Parathyroid adenoma (tissue), 2 donors: ENCODE data around the gene DAAM2.

Experiments used
- H2AFZ ChIP-seq: fragments of 300-600 bp; sonication (generic); one replicate; pipeline ENCODE4 v1.7.0; 2017; ENCODE audit warnings: antibody characterized with exemption, mild to moderate bottlenecking
- H3K27ac ChIP-seq: fragments of 300-600 bp; sonication (generic); one replicate; pipeline ENCODE4 v1.7.0; 2017
- H3K27me3 ChIP-seq: fragments of 300-600 bp; sonication (generic); one replicate; pipeline ENCODE4 v1.7.0; 2017; ENCODE audit warnings: low read length; ENCODE audit not compliant: control insufficient read depth, insufficient read depth
- H3K36me3 ChIP-seq: fragments of 300-600 bp; sonication (generic); one replicate; pipeline ENCODE4 v1.7.0; 2017; ENCODE audit warnings: low read length; ENCODE audit not compliant: control insufficient read depth, insufficient read depth
- H3K4me1 ChIP-seq: fragments of 300-600 bp; sonication (generic); one replicate; pipeline ENCODE4 v1.7.0; 2017; ENCODE audit warnings: control low read depth
- H3K4me2 ChIP-seq: fragments of 300-600 bp; sonication (generic); one replicate; pipeline ENCODE4 v1.7.0; 2017; ENCODE audit warnings: low read length
- H3K4me3 ChIP-seq: fragments of 300-600 bp; sonication (generic); one replicate; pipeline ENCODE4 v1.7.0; 2017; ENCODE audit warnings: low read depth, low read length
- H3K79me2 ChIP-seq: fragments of 300-600 bp; sonication (generic); one replicate; pipeline ENCODE4 v1.7.0; 2017; ENCODE audit warnings: control low read depth
- H3K9ac ChIP-seq: fragments of 300-600 bp; sonication (generic); one replicate; pipeline ENCODE4 v1.7.0; 2017; ENCODE audit warnings: mild to moderate bottlenecking
- H3K9me3 ChIP-seq: fragments of 300-600 bp; sonication (generic); one replicate; pipeline ENCODE4 v1.7.0; 2017; ENCODE audit warnings: low read length; ENCODE audit not compliant: control insufficient read depth
- TF ChIP-seq, protein P1 (sequence below): fragments of 300-600 bp; sonication (generic); IDR thresholded peaks from one replicate; pipeline ENCODE4 v1.7.0; 2017; ENCODE audit warnings: antibody characterized with exemption, mild to moderate bottlenecking
- donor health status: primary hyperparathyroidism.

DAAM2 gene

DNA sequence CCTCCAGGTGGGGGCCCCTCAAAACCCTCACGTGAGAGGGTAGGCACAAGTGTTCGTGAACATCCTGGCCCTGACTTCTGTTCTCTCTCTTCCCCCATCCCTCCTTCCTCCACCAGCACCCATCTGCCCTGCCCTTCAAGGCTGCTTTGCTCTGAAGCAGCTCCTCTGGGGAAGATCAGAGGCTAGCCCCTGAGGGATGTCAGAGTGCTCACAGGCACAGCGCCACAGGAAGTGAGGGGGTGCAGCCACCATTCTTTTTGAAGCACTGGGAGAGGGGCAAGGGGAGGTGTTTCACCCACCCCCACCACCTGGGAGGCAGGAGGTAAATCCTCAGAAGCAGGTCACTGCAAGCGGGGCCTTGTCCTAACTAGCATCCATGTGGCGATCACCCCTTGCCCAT, 130.6 kb downstream of the DAAM2 start:
- Histone ChIP-seq H3K4me1 (no peaks in the 10 kb centered on the region), H3K4me3 (no peak overlapping the region), H3K79me2 (no peaks in the 10 kb centered on the region), H3K9ac (no peak overlapping the region), H3K9me3 (no peaks in the 10 kb centered on the region), H3K4me2 (no peak overlapping the region), H3K27ac (no peak overlapping the region), H3K27me3 (no peaks in the 10 kb centered on the region), H2AFZ (no peak overlapping the region), H3K36me3 (no peaks in the 10 kb centered on the region)
- TF ChIP-seq, protein P1, sequence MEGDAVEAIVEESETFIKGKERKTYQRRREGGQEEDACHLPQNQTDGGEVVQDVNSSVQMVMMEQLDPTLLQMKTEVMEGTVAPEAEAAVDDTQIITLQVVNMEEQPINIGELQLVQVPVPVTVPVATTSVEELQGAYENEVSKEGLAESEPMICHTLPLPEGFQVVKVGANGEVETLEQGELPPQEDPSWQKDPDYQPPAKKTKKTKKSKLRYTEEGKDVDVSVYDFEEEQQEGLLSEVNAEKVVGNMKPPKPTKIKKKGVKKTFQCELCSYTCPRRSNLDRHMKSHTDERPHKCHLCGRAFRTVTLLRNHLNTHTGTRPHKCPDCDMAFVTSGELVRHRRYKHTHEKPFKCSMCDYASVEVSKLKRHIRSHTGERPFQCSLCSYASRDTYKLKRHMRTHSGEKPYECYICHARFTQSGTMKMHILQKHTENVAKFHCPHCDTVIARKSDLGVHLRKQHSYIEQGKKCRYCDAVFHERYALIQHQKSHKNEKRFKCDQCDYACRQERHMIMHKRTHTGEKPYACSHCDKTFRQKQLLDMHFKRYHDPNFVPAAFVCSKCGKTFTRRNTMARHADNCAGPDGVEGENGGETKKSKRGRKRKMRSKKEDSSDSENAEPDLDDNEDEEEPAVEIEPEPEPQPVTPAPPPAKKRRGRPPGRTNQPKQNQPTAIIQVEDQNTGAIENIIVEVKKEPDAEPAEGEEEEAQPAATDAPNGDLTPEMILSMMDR: no peak

DNA sequence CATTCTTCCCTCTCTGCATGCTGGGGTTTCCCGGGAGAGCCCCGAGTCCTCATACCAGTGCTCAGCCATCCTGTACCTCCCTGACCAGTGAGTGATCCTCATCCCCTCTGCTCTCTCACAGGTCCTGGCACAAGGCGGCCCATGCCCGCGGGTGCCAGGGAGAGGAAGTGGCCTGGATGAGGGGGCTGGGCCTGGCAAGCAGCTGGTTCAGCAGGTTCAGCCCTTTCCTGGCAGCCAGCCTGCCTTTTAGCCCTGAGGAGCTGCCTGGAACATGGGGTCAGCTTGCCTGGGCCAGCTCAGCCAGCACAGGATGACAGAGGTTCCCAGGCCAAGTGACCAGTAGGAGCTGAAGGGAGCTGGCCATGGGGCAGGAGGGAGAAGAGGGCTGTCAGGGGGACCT, 131.2 kb downstream of the DAAM2 start:
- Histone ChIP-seq H3K9ac (no peak overlapping the region), H3K4me3 (no peak overlapping the region), H3K9me3 (no peaks in the 10 kb centered on the region), H3K4me1 (no peaks in the 10 kb centered on the region), H2AFZ (no peak overlapping the region), H3K4me2 (no peak overlapping the region), H3K79me2 (no peaks in the 10 kb centered on the region), H3K27ac (no peak overlapping the region), H3K27me3 (no peaks in the 10 kb centered on the region), H3K36me3 (no peaks in the 10 kb centered on the region)
- TF ChIP-seq, protein P1: no peak

DNA sequence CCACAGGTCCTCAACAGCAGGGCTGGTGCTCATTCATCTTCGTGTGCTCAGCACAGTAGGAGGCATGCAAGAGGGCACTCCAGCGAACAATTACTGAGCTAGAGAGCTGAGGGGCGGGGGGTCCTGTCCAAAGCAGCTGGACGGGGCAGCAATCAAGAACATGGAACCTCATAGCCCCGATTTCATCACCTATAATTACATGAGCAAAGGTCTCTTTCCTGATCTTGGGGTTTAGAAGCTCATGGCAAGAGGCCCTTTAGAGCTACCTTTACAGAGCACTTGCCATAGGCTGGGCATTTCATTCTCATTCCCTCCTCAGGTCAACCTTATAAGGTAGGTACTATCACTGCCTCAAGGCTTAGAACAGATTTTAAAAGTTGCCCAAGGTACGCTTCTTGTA, 131.7 kb downstream of the DAAM2 start:
- Histone ChIP-seq H3K4me3 (no peak overlapping the region), H2AFZ (no peak overlapping the region), H3K27me3 (no peaks in the 10 kb centered on the region), H3K4me2 (no peak overlapping the region), H3K4me1 (no peaks in the 10 kb centered on the region), H3K9me3 (no peaks in the 10 kb centered on the region), H3K79me2 (no peaks in the 10 kb centered on the region), H3K36me3 (no peaks in the 10 kb centered on the region), H3K9ac (no peak overlapping the region), H3K27ac (no peak overlapping the region)
- TF ChIP-seq, protein P1: no peak

DNA sequence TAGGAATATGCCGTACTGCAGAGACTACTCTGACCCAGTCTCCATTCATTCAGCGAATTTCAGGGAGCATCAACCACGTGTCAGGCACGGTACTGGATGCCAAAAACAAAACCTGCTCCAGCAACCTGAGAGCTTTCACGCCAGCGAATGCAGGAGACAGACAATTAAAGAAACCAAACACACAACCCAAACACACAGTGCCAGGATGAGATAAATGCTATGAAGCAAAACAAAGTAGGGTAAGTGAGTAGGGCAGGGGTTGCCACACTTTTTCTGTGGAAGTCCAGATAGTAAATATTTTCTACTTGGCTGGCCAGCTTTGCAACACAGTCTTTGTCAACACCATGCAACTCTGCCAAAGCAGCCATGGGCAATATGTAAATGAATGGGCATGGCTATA, 132.1 kb downstream of the DAAM2 start:
- H3K36me3 ChIP-seq: no peaks in the 10 kb centered on the region

More for the DNA sequence above, 132.1 kb downstream of the DAAM2 start:
- TF ChIP-seq, protein P1: no peak
- Histone ChIP-seq H3K4me2 (no peak overlapping the region), H3K4me3 (no peak overlapping the region), H3K27me3 (no peaks in the 10 kb centered on the region), H3K4me1 (no peaks in the 10 kb centered on the region), H3K9ac (no peak overlapping the region), H3K9me3 (no peaks in the 10 kb centered on the region), H3K79me2 (no peaks in the 10 kb centered on the region), H3K27ac (no peak overlapping the region), H2AFZ (no peak overlapping the region)
